A549 treated with AZD9567 at 1 μM for 4 hours (cell line): ENCODE results near the gene C5orf46. TPM values are rescaled to one million over a fixed set of nuclear protein-coding genes. Genes with fewer than 3 reads are reported as not detected.

Experiments
- total RNA-seq: library from RNA; stranded (reverse); fragments of 200-300 nt; extraction: Qiagen RNA extraction; gene quantifications from 5 replicates; pipeline ENCODE4 v1.2.3, GENCODE V29; 2022; ENCODE audit not compliant: insufficient read depth

The C5orf46 gene
- total RNA-seq, result not detected in 5 replicates

DNA sequence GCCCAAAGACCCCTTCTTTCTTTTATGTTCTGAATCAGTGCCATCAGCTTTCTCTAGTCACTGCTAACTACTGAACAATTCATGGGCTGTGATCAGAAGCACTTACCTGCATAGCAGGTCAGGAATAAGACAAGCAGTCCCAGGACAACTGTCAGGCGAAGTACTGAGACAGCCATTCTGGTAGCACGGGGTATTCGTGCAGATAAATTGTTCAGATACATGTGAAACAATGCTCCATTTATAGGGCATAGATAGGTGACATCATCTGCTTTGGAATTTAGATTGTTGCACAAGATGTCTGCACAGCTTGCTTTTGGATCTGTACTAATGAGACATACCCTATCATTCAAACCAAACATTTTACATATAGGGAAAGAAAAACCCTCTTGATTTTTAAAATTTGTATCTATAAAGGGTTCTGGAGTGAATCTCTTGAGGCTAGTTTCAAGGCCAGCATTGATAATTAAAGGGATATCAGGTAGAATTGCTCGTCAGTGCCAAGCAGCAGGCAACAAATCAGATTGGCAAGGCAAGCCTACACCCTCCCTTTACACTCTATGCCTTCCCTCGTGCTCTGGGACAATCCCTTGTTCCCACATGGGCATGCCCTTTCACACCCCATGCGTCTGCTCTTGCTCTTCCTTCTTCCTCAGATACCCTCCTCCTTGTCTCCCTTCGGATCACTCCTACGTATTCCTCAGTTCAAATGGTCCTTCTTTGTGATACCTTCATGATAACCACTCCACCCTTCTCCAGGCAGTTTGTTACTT, at the start of gene C5orf46:
C5orf46 (minus strand) TSS at position 213 of the 770 bp plus-strand sequence; CDS start at position 176, 37 bp downstream.

DNA sequence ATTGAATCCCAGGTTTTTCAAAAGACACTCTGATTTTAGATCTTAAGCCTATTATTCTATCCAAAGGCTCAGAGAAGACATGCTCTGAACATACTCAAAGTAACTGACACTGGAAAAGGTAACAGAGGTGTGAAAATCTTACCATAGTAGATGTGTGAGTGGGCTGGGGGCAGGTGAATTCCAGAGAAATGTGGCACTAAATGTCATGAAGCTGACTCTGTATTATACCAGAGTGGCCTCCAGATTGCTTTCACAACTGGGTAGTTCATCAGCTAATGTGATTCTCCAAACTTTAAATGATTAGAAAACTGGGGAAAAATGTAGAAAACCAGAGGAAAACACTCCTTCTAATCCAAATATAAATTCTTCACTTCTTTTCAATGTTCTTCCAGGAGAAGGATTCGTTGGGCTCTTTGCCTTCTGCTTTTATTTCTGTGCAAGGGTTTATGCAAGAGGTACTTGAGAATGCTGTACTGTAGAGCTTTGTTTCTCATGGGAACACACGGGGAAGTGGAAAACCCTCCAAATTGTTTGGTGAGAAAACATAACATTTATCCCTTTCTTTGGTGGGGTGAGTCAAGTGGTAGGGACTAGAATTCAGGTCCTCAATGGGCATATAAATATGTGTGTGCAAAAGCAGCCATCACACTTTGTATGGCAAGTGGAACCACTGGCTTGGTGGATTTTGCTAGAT, 28.1 kb downstream of the C5orf46 start, which contains the start of gene SCGB3A2:
SCGB3A2 (plus strand) TSS at position 646 of the 694 bp plus-strand sequence. CDS start 93 bp downstream, outside the sequence.

Other genes starting within 250 kb of the C5orf46 start
- not detected in 5 replicates for gene JAKMIP2, start 123.8 kb downstream of the C5orf46 start, total RNA-seq
- 0.46 to 10.5 TPM (median 1.2 TPM) in 5 replicates for gene SPINK1, start 74.9 kb downstream of the C5orf46 start, total RNA-seq
- gene SCGB3A2, start 27.8 kb downstream of the C5orf46 start, total RNA-seq, result not detected in 5 replicates
- gene SPINK5, start 157.4 kb upstream of the C5orf46 start, total RNA-seq, result not detected in 5 replicates